ENCODE measurements around the gene PLCZ1.

DNA sequence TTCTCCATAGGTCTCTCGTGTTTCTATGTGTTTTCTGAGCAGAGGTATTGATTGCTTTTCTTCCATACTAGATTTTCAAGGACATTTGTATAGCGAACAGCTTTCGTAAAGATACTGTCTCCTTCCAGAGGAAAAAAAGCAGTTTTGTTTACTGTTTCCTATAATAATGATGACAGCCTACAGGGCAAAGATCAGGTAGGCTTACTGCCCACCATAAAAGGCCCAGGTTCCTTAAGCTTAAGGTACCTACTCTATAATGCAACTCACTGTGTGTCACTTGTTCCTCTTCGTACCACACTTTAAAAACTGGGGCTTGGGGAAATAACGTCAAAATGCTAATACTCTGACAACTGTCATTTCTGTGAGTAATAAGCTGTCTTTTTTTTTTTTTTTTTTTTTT, 6.7 kb downstream of the PLCZ1 start:
- no peak for TF ChIP-seq POLR2AphosphoS5 (IDR thresholded peaks at IDR 0.05; ENCODE audit: control insufficient read depth, insufficient read depth, low read depth, low read length)
- TF ChIP-seq, protein P1, sequence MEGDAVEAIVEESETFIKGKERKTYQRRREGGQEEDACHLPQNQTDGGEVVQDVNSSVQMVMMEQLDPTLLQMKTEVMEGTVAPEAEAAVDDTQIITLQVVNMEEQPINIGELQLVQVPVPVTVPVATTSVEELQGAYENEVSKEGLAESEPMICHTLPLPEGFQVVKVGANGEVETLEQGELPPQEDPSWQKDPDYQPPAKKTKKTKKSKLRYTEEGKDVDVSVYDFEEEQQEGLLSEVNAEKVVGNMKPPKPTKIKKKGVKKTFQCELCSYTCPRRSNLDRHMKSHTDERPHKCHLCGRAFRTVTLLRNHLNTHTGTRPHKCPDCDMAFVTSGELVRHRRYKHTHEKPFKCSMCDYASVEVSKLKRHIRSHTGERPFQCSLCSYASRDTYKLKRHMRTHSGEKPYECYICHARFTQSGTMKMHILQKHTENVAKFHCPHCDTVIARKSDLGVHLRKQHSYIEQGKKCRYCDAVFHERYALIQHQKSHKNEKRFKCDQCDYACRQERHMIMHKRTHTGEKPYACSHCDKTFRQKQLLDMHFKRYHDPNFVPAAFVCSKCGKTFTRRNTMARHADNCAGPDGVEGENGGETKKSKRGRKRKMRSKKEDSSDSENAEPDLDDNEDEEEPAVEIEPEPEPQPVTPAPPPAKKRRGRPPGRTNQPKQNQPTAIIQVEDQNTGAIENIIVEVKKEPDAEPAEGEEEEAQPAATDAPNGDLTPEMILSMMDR (IDR thresholded peaks at IDR 0.05 in 2 of 3, conservative IDR thresholded peaks at IDR 0.05 in 1 of 3; ENCODE audit: insufficient read depth in 2 of 3, low read depth in 1 of 3, low read length in 3 of 3): no peak
- TF ChIP-seq CHD2 (IDR thresholded peaks at IDR 0.05; ENCODE audit: low read depth, low read length): no peak
- TF ChIP-seq, protein P2, sequence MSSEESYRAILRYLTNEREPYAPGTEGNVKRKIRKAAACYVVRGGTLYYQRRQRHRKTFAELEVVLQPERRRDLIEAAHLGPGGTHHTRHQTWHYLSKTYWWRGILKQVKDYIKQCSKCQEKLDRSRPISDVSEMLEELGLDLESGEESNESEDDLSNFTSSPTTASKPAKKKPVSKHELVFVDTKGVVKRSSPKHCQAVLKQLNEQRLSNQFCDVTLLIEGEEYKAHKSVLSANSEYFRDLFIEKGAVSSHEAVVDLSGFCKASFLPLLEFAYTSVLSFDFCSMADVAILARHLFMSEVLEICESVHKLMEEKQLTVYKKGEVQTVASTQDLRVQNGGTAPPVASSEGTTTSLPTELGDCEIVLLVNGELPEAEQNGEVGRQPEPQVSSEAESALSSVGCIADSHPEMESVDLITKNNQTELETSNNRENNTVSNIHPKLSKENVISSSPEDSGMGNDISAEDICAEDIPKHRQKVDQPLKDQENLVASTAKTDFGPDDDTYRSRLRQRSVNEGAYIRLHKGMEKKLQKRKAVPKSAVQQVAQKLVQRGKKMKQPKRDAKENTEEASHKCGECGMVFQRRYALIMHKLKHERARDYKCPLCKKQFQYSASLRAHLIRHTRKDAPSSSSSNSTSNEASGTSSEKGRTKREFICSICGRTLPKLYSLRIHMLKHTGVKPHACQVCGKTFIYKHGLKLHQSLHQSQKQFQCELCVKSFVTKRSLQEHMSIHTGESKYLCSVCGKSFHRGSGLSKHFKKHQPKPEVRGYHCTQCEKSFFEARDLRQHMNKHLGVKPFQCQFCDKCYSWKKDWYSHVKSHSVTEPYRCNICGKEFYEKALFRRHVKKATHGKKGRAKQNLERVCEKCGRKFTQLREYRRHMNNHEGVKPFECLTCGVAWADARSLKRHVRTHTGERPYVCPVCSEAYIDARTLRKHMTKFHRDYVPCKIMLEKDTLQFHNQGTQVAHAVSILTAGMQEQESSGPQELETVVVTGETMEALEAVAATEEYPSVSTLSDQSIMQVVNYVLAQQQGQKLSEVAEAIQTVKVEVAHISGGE (CRISPR knock-in tag; IDR thresholded peaks at IDR 0.05): no peak
- no peak for TF ChIP-seq ZFX (CRISPR knock-in tag; IDR thresholded peaks at IDR 0.05)
